ENCODE measurements around the gene NPTXR. TPM values are rescaled to one million over a fixed set of nuclear protein-coding genes. Genes with fewer than 3 reads are reported as not detected.

NPTXR gene
- total RNA-seq, 4 donors from 2014 or later = 3.6 to 8.7 (median 4.4) TPM

DNA sequence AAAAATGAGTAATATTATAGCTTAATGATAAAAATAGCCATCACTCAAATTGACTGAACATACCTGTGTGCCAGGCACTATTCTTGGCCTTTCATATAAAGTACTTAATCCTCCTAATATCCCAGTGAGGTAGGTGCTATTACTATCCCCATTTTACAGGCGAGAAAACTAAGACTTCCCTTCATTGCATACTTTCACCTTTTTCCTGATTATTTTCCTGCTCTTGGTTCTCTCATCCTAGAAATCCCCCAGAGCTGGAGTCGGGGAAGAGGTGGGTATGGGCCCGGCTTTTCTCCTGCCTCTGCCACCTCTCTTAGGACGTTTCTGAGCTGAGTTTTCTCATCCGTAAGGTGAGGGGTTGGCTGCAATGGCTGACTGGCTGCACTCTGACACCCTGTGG is 2.2 kb downstream of the NPTXR start:
- TF ChIP-seq, protein P1, sequence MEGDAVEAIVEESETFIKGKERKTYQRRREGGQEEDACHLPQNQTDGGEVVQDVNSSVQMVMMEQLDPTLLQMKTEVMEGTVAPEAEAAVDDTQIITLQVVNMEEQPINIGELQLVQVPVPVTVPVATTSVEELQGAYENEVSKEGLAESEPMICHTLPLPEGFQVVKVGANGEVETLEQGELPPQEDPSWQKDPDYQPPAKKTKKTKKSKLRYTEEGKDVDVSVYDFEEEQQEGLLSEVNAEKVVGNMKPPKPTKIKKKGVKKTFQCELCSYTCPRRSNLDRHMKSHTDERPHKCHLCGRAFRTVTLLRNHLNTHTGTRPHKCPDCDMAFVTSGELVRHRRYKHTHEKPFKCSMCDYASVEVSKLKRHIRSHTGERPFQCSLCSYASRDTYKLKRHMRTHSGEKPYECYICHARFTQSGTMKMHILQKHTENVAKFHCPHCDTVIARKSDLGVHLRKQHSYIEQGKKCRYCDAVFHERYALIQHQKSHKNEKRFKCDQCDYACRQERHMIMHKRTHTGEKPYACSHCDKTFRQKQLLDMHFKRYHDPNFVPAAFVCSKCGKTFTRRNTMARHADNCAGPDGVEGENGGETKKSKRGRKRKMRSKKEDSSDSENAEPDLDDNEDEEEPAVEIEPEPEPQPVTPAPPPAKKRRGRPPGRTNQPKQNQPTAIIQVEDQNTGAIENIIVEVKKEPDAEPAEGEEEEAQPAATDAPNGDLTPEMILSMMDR (IDR thresholded peaks at IDR 0.05) = no peak
- no peak for TF ChIP-seq POLR2A (IDR thresholded peaks at IDR 0.05)
- H3K9me3 ChIP-seq = no peaks in the 10 kb centered on the region
- 67 to 80% methylated on average over 5 of the region's 5 CpGs for WGBS, 2 donors
- H3K27ac ChIP-seq = no peak overlapping the region
- intact Hi-C loops (cut with DNase I) = loop anchor here (5.0 kb wide), 1 partner anchor 59 kb away; no protein-coding TSS in a partner anchor
- H3K27me3 ChIP-seq = no peaks in the 10 kb centered on the region
- DNase-seq = no peak
- no peak overlapping the region for H3K4me3 ChIP-seq (replicated peaks in 1 of 3)
- peaks cover 5 to 13% of the 10 kb centered on the region in 2 donors for H3K4me1 ChIP-seq
- H3K36me3 ChIP-seq = no peaks in the 10 kb centered on the region

GRCh38 chr22:38841211-38841610 is 2.6 kb downstream of the NPTXR start:
- DNase-seq = peak in 1 of 2 donors; percentile 22
- H3K36me3 ChIP-seq = no peaks in the 10 kb centered on the region
- no peaks in the 10 kb centered on the region for H3K27me3 ChIP-seq
- H3K27ac ChIP-seq = no peak overlapping the region
- H3K4me3 ChIP-seq (replicated peaks in 1 of 3) = no peak overlapping the region
- peaks cover 5 to 13% of the 10 kb centered on the region in 2 donors for H3K4me1 ChIP-seq
- TF ChIP-seq POLR2A (IDR thresholded peaks at IDR 0.05) = no peak
- TF ChIP-seq, protein P1 (IDR thresholded peaks at IDR 0.05) = no peak
- H3K9me3 ChIP-seq = no peaks in the 10 kb centered on the region
- 18 to 56% methylated on average over 5 to 7 of the region's 7 CpGs for WGBS, 2 donors
- intact Hi-C loops (cut with DNase I) = loop anchor here (5.0 kb wide), 1 partner anchor 59 kb away; no protein-coding TSS in a partner anchor

DNA sequence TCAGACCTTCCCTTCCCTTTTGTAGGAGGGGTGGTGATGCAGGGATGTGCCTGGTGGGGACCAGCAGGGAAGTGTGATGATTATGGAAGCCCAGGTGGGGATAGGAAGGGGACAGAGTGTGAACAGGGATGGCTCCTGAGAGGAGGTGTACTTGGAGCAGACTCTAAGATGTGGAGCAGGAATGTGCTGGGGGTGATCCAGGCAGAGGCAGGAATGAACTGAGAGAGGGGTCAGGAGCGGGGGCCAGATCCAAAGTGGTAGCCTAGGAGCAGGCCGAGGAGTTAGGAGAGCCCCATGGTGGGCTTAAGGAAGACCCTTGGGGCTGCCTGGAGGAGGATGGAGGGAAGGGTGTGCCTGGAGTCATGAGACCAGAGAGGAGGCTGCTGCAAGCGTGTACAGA is 3.7 kb downstream of the NPTXR start:
- no peak overlapping the region for H3K27ac ChIP-seq
- H3K4me3 ChIP-seq (replicated peaks in 1 of 3) = no peak overlapping the region
- WGBS, 2 donors = 87 to 95% methylated on average over 3 of the region's 3 CpGs
- H3K9me3 ChIP-seq = no peaks in the 10 kb centered on the region
- no peak for DNase-seq
- H3K36me3 ChIP-seq = no peaks in the 10 kb centered on the region
- H3K27me3 ChIP-seq = no peaks in the 10 kb centered on the region
- H3K4me1 ChIP-seq = peaks cover 5 to 13% of the 10 kb centered on the region in 2 donors
- TF ChIP-seq, protein P1 (IDR thresholded peaks at IDR 0.05) = no peak
- TF ChIP-seq POLR2A (IDR thresholded peaks at IDR 0.05) = no peak
- intact Hi-C loops (cut with DNase I) = loop anchor here (5.0 kb wide), 1 partner anchor 58 kb away; no protein-coding TSS in a partner anchor

- Histone ChIP-seq H3K9me3 (no peaks in the 10 kb centered on the region), H3K36me3 (no peaks in the 10 kb centered on the region), H3K27me3 (no peaks in the 10 kb centered on the region), H3K4me1 (peaks cover 5 to 13% of the 10 kb centered on the region in 2 donors), H3K27ac (no peak overlapping the region), H3K4me3 (replicated peaks in 1 of 3) (no peak overlapping the region)
- no peak for TF ChIP-seq POLR2A (IDR thresholded peaks at IDR 0.05)
- TF ChIP-seq, protein P1 (IDR thresholded peaks at IDR 0.05) = no peak
- intact Hi-C loops (cut with DNase I) = loop anchor here (5.0 kb wide), 1 partner anchor 57 kb away; no protein-coding TSS in a partner anchor
- DNase-seq = no peak
- WGBS, 2 donors = 95% methylated on average over 1 of the region's 1 CpG
Measured at GRCh38 chr22:38839686-38840085, 4.1 kb downstream of the NPTXR start.

GRCh38 chr22:38837414-38837928 is 6.4 kb downstream of the NPTXR start:
- DNase-seq = no peak
- intact Hi-C loops (cut with DNase I) = no loop called here
- H3K4me3 ChIP-seq (replicated peaks in 1 of 3) = no peak overlapping the region
- peaks cover under 1% of the 10 kb centered on the region in 2 donors for H3K4me1 ChIP-seq
- H3K9me3 ChIP-seq = no peaks in the 10 kb centered on the region
- H3K27ac ChIP-seq = no peak overlapping the region
- H3K27me3 ChIP-seq = no peaks in the 10 kb centered on the region
- H3K36me3 ChIP-seq = no peaks in the 10 kb centered on the region
- TF ChIP-seq POLR2A (IDR thresholded peaks at IDR 0.05) = no peak
- TF ChIP-seq, protein P1 (IDR thresholded peaks at IDR 0.05) = no peak
- 92 to 95% methylated on average over 6 of the region's 6 CpGs for WGBS, 2 donors

Measured in thyroid gland (tissue), 4 donors.